GM13976 (cell line): ENCODE measurements around the gene STOML2.

Experiments
- DNase-seq: peaks from one replicate; pipeline ENCODE4 v3.0.0; 2012; ENCODE audit warnings: low spot score
- in situ Hi-C: fragments of 300-500 bp; cut with MboI; formaldehyde crosslinking; loops from one replicate; pipeline ENCODE4 v1.12.0; 2022; ENCODE audit warnings: low sequenced_read_pairs, mixed read lengths, inconsistent platforms; ENCODE audit not compliant: unreplicated experiment
- TF ChIP-seq, protein P1 (sequence below): IDR thresholded peaks from 2 replicates; pipeline ENCODE4 v1.5.1; 2012; ENCODE audit warnings: borderline replicate concordance, mild to moderate bottlenecking; ENCODE audit not compliant: insufficient read depth; ENCODE audit errors: extremely low read depth, missing control alignments, control extremely low read depth

The STOML2 gene

DNA sequence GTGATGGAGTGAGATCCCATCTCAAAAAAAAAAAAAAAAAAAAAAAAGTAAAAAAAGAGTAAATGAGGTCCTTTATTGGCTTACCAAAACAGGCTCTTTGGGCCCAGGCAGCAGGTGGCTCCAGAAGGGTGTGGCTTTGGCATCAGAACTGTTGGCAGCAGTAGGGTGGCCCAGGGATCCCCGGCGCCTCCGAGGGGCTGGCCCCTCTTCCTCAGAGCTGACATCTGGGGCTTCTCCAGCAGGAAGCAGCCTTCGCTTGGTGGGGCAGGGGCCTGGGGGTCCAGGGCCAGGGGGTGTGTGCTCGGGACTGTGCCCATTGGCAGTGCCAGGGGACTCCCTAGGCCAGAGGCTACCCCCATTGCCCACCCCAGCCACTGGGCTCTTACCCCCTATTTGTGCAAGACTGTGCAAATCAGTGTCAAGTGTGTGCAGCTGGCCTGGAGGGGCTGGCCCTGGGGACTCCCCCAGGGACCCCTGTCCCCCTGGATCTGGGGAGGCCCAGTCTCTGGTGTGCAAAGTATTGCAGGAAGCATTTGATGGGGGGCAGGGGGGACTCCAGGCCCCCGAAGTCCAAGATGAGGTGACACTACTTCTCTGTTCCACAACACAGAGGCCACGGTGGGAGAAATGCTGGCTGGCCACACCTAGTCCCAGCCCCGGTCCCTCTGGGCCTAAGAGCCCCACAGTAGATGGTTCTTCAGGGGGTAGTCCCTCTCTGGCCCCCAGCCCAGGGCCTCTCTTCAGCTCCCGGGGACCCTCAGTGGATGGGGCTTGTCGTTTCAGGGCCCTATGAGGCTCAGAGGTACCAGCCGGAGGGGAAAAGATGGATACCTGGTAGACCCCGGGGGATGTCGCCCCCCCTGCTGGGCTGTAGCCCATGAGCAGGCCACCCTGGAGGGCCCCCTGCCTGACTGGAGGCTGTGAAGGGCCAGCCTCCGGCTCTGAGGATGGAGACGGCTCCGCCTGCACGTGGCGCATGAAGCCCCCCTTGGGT is 4.7 kb upstream of the STOML2 start:
- TF ChIP-seq, protein P1, sequence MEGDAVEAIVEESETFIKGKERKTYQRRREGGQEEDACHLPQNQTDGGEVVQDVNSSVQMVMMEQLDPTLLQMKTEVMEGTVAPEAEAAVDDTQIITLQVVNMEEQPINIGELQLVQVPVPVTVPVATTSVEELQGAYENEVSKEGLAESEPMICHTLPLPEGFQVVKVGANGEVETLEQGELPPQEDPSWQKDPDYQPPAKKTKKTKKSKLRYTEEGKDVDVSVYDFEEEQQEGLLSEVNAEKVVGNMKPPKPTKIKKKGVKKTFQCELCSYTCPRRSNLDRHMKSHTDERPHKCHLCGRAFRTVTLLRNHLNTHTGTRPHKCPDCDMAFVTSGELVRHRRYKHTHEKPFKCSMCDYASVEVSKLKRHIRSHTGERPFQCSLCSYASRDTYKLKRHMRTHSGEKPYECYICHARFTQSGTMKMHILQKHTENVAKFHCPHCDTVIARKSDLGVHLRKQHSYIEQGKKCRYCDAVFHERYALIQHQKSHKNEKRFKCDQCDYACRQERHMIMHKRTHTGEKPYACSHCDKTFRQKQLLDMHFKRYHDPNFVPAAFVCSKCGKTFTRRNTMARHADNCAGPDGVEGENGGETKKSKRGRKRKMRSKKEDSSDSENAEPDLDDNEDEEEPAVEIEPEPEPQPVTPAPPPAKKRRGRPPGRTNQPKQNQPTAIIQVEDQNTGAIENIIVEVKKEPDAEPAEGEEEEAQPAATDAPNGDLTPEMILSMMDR = no peak
- in situ Hi-C loops = no loop called here
- peak; percentile 7 for DNase-seq

DNA sequence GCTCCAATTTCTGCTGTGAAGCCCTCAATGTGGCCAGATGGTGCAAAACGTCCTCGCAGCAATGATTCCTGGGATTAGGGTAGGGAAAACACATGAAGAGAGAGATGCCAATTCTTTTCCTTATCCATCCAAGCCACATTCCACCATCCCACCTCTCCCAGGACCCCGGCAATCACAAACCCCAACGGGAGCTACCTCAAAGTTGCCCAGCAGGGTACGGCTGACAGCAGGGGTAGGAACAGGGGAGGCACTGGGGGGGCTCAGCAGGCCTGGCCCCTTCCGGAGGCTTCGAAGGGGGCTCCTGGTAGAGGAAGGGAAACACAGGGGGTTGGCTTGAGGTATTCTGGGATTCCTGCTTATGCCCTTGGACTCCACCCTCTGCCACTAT is 3.4 kb upstream of the STOML2 start:
- TF ChIP-seq, protein P1 = no peak
- peak; percentile 7 for DNase-seq
- in situ Hi-C loops = no loop called here

DNA sequence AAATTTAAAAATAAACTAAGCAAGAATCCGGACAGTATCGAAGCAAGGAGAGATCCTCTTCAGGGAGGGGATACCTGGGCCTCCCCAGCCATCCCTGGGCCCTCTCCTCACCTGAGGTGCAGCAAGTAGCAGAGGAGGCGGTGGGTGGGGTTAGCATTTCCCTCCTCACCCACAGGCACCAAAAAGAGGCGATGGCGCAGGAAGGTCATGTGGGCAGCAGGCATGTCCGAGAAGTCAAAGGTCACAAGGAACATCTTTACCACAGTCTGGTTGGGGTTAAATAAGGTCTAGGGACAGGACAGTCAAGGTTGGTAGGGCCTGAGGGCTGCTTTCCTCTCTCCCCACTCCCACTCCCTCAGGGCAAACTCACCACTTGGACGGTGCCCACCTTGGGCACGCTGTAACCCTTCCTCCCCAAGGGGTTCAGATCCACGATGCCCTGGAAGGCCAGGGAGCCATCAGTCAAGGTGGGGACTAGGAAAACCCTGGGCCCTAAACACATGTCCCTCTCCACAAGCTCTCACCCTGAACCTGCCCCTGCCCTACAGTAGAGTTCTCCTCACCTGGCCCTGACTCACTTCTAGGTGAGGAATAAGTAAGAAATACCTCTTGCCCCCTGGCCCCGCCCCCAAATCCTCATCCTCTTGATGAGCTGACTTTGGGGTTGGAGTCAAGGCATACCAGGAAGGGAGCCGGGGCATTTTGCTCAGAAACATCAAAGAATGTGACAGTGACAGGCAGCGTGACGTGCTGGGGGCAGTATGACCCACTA is 2.8 kb upstream of the STOML2 start:
- TF ChIP-seq, protein P1 = no peak
- in situ Hi-C loops = no loop called here
- peak; percentile 3 for DNase-seq

DNA sequence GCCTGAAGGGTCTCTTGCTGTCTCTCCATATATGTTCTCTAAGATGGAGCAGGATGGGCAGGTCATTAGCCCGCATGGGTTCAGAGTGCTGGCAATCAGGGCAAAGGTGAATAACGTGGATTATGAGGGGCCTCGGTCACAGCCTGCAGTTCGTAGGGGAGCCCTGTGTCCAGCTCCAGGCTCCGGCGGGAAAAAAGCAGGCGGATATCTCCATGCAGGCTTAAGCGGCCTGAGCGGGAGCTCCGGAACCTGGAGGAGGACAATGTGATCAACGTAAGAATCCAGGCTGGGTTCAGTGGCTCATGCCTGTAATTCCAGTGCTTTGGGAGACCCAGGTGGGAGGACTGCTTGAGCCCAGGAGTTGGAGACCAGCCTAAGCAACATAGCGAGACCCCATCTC is 2.2 kb upstream of the STOML2 start:
- in situ Hi-C loops = no loop called here
- DNase-seq = no peak
- TF ChIP-seq, protein P1 = no peak

DNA sequence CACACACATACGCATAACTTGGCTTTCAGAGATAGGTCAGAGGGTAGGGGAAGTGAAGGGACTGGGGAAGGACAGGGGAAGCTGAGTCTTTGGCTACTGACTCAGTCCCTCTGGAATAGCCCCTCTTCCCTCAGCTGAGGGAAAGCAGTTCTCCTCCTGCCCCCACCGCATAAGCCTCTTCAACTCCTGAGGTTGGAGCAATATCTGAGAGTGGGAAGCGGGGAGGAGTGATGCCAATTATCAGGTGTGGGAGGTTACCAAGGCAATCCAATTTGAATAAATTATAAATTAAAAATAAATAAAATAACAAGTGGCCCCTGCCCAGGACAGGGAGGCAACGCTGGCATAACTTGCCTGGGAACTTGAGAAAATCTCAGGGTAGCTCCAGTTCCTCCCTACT is 1.7 kb upstream of the STOML2 start:
- in situ Hi-C loops = no loop called here
- TF ChIP-seq, protein P1 = no peak
- DNase-seq = no peak

DNA sequence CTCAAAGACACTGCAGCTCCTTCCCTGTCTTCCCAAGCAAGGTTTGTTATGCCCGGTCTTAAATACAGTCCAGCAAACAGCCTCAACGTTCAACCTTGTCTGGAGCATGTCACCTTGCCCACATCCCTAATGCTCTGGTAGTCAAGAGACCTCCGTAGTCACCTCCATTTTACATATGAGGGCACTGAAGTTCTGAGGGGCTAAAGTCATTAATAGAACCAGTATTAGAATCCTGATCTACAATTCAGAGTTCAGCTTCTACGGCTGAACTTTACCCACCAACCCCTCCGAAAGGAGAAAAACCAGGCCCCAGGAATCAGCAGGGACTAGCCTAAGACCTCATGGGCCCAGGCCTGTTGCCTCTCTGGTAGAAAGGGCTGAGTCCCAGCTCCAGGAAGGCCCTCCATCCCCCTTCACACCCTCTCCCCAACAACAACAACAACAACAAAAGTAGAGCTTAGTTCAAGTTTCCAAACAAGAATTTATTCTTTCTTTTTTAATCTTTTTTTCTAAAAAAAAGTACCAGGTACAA is 795 bp upstream of the STOML2 start:
- no peak for DNase-seq
- TF ChIP-seq, protein P1 = no peak
- in situ Hi-C loops = no loop called here
